Measurements from ENCODE around the gene GPHB5. TPM values are rescaled to one million over a fixed set of nuclear protein-coding genes. Genes with fewer than 3 reads are reported as not detected.

GPHB5 gene
- total RNA-seq, 4 donors from 2014 or later = not detected

GRCh38 chr14:63277591-63278183, 41.0 kb downstream of the GPHB5 start:
- no peak overlapping the region for H3K27ac ChIP-seq
- 55 to 58% methylated on average over 2 of the region's 2 CpGs for WGBS, 2 donors
- no peak for DNase-seq (ENCODE audit: low spot score in 2 of 2)
- H3K36me3 ChIP-seq = peaks cover 0 to 10% (median 0%) of the 10 kb centered on the region in 3 donors
- H3K4me3 ChIP-seq = no peak overlapping the region
- H3K27me3 ChIP-seq = no peaks in the 10 kb centered on the region
- H3K9me3 ChIP-seq = no peaks in the 10 kb centered on the region
- no peak for TF ChIP-seq POLR2A (IDR thresholded peaks at IDR 0.05)
- TF ChIP-seq, protein P1, sequence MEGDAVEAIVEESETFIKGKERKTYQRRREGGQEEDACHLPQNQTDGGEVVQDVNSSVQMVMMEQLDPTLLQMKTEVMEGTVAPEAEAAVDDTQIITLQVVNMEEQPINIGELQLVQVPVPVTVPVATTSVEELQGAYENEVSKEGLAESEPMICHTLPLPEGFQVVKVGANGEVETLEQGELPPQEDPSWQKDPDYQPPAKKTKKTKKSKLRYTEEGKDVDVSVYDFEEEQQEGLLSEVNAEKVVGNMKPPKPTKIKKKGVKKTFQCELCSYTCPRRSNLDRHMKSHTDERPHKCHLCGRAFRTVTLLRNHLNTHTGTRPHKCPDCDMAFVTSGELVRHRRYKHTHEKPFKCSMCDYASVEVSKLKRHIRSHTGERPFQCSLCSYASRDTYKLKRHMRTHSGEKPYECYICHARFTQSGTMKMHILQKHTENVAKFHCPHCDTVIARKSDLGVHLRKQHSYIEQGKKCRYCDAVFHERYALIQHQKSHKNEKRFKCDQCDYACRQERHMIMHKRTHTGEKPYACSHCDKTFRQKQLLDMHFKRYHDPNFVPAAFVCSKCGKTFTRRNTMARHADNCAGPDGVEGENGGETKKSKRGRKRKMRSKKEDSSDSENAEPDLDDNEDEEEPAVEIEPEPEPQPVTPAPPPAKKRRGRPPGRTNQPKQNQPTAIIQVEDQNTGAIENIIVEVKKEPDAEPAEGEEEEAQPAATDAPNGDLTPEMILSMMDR (IDR thresholded peaks at IDR 0.05) = no peak
- TF ChIP-seq EP300 (IDR thresholded peaks at IDR 0.05) = no peak
- peaks cover 0 to 42% (median 5%) of the 10 kb centered on the region in 4 donors for H3K4me1 ChIP-seq

GRCh38 chr14:63276492-63277342, 42.0 kb downstream of the GPHB5 start:
- Histone ChIP-seq H3K9me3 (no peaks in the 10 kb centered on the region), H3K27ac (peak overlapping the region in 1 of 4 donors; percentile 55), H3K4me3 (no peak overlapping the region), H3K36me3 (peaks cover 0 to 14% (median 4%) of the 10 kb centered on the region in 3 donors), H3K27me3 (no peaks in the 10 kb centered on the region), H3K4me1 (peaks cover 0 to 38% (median 5%) of the 10 kb centered on the region in 4 donors)
- 44% methylated on average over 5 of the region's 5 CpGs for WGBS, 2 donors
- no peak for TF ChIP-seq EP300 (IDR thresholded peaks at IDR 0.05)
- TF ChIP-seq, protein P1 (IDR thresholded peaks at IDR 0.05) = peak; percentile 65 to 90 (median 81)
- no peak for DNase-seq (ENCODE audit: low spot score in 2 of 2)

- H3K27ac ChIP-seq = peak overlapping the region in 1 of 4 donors; percentile 55
- WGBS, 2 donors = 51 to 74% methylated on average over 4 of the region's 4 CpGs
Measured at GRCh38 chr14:63276016-63276415, 42.7 kb downstream of the GPHB5 start.

DNA sequence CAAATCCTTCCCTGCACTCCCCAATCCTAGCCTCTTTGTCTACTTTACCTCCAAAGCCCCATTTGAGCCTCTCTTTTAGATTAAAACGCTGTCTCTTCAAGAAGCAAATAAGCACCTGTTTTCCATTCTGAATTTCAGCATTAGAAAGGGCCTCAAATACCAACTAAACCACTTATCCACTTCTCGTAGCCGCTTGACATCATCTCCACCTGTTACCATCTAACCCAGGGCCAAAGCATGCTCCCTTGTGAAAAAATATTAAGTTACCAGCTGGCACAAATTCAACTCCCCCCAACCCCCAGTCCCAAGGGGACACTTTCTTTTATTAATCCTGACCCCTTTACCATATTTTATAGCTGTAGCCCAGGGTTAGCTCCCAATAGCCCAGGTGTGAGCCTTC, 43.1 kb downstream of the GPHB5 start:
- Histone ChIP-seq H3K4me1 (peaks cover 0 to 38% (median 5%) of the 10 kb centered on the region in 4 donors), H3K4me3 (no peak overlapping the region), H3K27me3 (no peaks in the 10 kb centered on the region), H3K27ac (peak overlapping the region in 1 of 4 donors; percentile 55), H3K36me3 (peaks cover 0 to 16% (median 4%) of the 10 kb centered on the region in 3 donors), H3K9me3 (no peaks in the 10 kb centered on the region)
- 74 to 79% methylated on average over 3 of the region's 3 CpGs for WGBS, 2 donors
- no peak for DNase-seq (ENCODE audit: low spot score in 2 of 2)
- no peak for TF ChIP-seq EP300 (IDR thresholded peaks at IDR 0.05)
- TF ChIP-seq, protein P1 (IDR thresholded peaks at IDR 0.05) = no peak
- TF ChIP-seq POLR2A (IDR thresholded peaks at IDR 0.05) = no peak

More at GRCh38 chr14:63276016-63276415, 42.7 kb downstream of the GPHB5 start:
- Histone ChIP-seq H3K36me3 (peaks cover 0 to 19% (median 4%) of the 10 kb centered on the region in 3 donors), H3K4me3 (no peak overlapping the region), H3K9me3 (no peaks in the 10 kb centered on the region), H3K27me3 (no peaks in the 10 kb centered on the region), H3K4me1 (peaks cover 0 to 38% (median 5%) of the 10 kb centered on the region in 4 donors)
- no peak for DNase-seq (ENCODE audit: low spot score in 2 of 2)
- TF ChIP-seq POLR2A (IDR thresholded peaks at IDR 0.05) (no peak), EP300 (IDR thresholded peaks at IDR 0.05) (no peak)
- TF ChIP-seq, protein P1 (IDR thresholded peaks at IDR 0.05) = no peak
